HEK293 (cell line): Measurements from ENCODE around the gene KIAA1328.

Experiments used
- CTCF ChIA-PET: fragments of 350-600 bp; formaldehyde crosslinking; extraction: SDS; loops from one replicate; lab custom pipeline; 2021; ENCODE audit warnings: antibody characterized with exemption; lab: Yijun Ruan, JAX
- POLR2A ChIA-PET: fragments of 300-600 bp; formaldehyde crosslinking; extraction: SDS; loops from one replicate; lab custom pipeline; 2020; ENCODE audit warnings: antibody characterized with exemption, inconsistent platforms; lab: Yijun Ruan, JAX
- H3K27ac ChIP-seq: fragments of 200-500 bp; sonication (Bioruptor generic); 2 replicates; pipeline ENCODE4 v1.5.1; 2014; ENCODE audit warnings: low read depth, low read length, control low read depth, inconsistent platforms; ENCODE audit errors: extremely low read depth
- H3K36me3 ChIP-seq, 2 experiments: fragments of 200-500 bp in 1 of 2; sonication (Bioruptor generic) in 1 of 2; 1 replicate in 1 of 2; 2 replicates in 1 of 2; pipeline ENCODE4 v1.5.1; 2014 to 2017; ENCODE audit warnings: inconsistent platforms in 2 of 2, low read length in 2 of 2; ENCODE audit not compliant: control insufficient read depth in 2 of 2, insufficient read depth in 1 of 2
- H3K4me1 ChIP-seq: fragments of 200-500 bp; sonication (Bioruptor generic); 2 replicates; pipeline ENCODE4 v1.5.1; 2014; ENCODE audit warnings: mild to moderate bottlenecking, low read length, inconsistent platforms; ENCODE audit not compliant: control insufficient read depth, insufficient read depth
- H3K4me3 ChIP-seq: 2 replicates; pipeline ENCODE4 v1.5.1; 2011; ENCODE audit warnings: low read depth, mild to moderate bottlenecking, control low read depth, low read length, moderate library complexity
- H3K9me3 ChIP-seq: fragments of 200-500 bp; sonication (Bioruptor generic); 2 replicates; pipeline ENCODE4 v1.5.1; 2014; ENCODE audit warnings: low read depth, low read length, inconsistent platforms; ENCODE audit not compliant: control insufficient read depth, insufficient read depth
- GLIS2 ChIP-seq: fragments of 450-650 bp; formaldehyde crosslinking; IDR thresholded peaks from 2 replicates; pipeline ENCODE4 v1.5.1; 2016; ENCODE audit warnings: missing biosample characterization, missing genetic modification characterization
- KLF10 ChIP-seq: fragments of 450-650 bp; IDR thresholded peaks from 2 replicates; pipeline ENCODE4 v1.5.1; 2018; ENCODE audit warnings: missing biosample characterization, mild to moderate bottlenecking, missing genetic modification characterization
- PRDM1 ChIP-seq: fragments of 450-650 bp; formaldehyde crosslinking; IDR thresholded peaks from 2 replicates; pipeline ENCODE4; 2016; ENCODE audit warnings: missing biosample characterization, missing genetic modification characterization
- YY1 ChIP-seq: fragments of 450-650 bp; formaldehyde crosslinking; IDR thresholded peaks from 2 replicates; pipeline ENCODE4 v1.5.1; 2018; ENCODE audit warnings: missing biosample characterization, missing genetic modification characterization
- ZNF10 ChIP-seq: fragments of 450-650 bp; formaldehyde crosslinking; IDR thresholded peaks from 2 replicates; pipeline ENCODE4 v1.5.1; 2017; ENCODE audit warnings: missing biosample characterization, missing genetic modification characterization
- ZNF2 ChIP-seq: fragments of 450-650 bp; formaldehyde crosslinking; IDR thresholded peaks from 2 replicates; pipeline ENCODE4 v1.5.1; 2016; ENCODE audit warnings: missing biosample characterization, missing genetic modification characterization
- ZNF24 ChIP-seq: fragments of 450-650 bp; formaldehyde crosslinking; IDR thresholded peaks from 2 replicates; pipeline ENCODE4 v1.5.1; 2016; ENCODE audit warnings: missing biosample characterization, missing genetic modification characterization
- ZNF274 ChIP-seq, 2 experiments: fragments of 200-500 bp in 1 of 2; fragments of 450-650 bp in 1 of 2; sonication (Bioruptor generic) in 1 of 2; formaldehyde crosslinking in 1 of 2; IDR thresholded peaks; 2 replicates each; pipeline versions ENCODE4 v1.5.1 to v1.6.1; 2014 to 2016; ENCODE audit warnings: borderline replicate concordance in 1 of 2, inconsistent platforms in 1 of 2, low read length in 1 of 2, missing biosample characterization in 1 of 2, missing genetic modification characterization in 1 of 2
- ZNF341 ChIP-seq: fragments of 450-650 bp; formaldehyde crosslinking; IDR thresholded peaks from 2 replicates; pipeline ENCODE4; 2016; ENCODE audit warnings: low read depth, missing biosample characterization, missing genetic modification characterization
- ZNF37A ChIP-seq: fragments of 450-650 bp; IDR thresholded peaks from 2 replicates; pipeline ENCODE4 v1.5.1; 2018; ENCODE audit warnings: missing biosample characterization, missing genetic modification characterization
- ZNF423 ChIP-seq: fragments of 450-650 bp; formaldehyde crosslinking; IDR thresholded peaks from 2 replicates; pipeline ENCODE4 v1.5.1; 2016; ENCODE audit warnings: missing biosample characterization, missing genetic modification characterization
- ZNF660 ChIP-seq: fragments of 450-650 bp; IDR thresholded peaks from 2 replicates; pipeline ENCODE4 v1.5.1; 2018; ENCODE audit warnings: missing biosample characterization, mild to moderate bottlenecking, missing genetic modification characterization
- ZNF792 ChIP-seq: fragments of 450-650 bp; formaldehyde crosslinking; IDR thresholded peaks from 2 replicates; pipeline ENCODE4 v1.5.1; 2016; ENCODE audit warnings: missing biosample characterization, missing genetic modification characterization
- TF ChIP-seq, protein P1 (sequence below): fragments of 450-650 bp; formaldehyde crosslinking; IDR thresholded peaks from 2 replicates; pipeline ENCODE4 v1.5.1; 2017; ENCODE audit warnings: missing biosample characterization, missing genetic modification characterization
- TF ChIP-seq, protein P2 (sequence below): fragments of 450-650 bp; formaldehyde crosslinking; conservative IDR thresholded peaks from 2 replicates; pipeline ENCODE4 v1.5.1; 2016; ENCODE audit warnings: low read depth, missing biosample characterization, missing genetic modification characterization
- TF ChIP-seq, protein P3 (sequence below): fragments of 450-650 bp; formaldehyde crosslinking; IDR thresholded peaks from 2 replicates; pipeline ENCODE4 v1.5.1; 2016; ENCODE audit warnings: missing biosample characterization, missing genetic modification characterization
- TF ChIP-seq, protein P4 (sequence below): fragments of 450-650 bp; formaldehyde crosslinking; IDR thresholded peaks from 2 replicates; pipeline ENCODE4 v1.5.1; 2016; ENCODE audit warnings: missing biosample characterization, missing genetic modification characterization, borderline replicate concordance
- TF ChIP-seq, protein P5 (sequence below): fragments of 450-650 bp; formaldehyde crosslinking; IDR thresholded peaks from 2 replicates; pipeline ENCODE4 v1.5.1; 2016; ENCODE audit warnings: missing biosample characterization, missing genetic modification characterization

Gene KIAA1328

DNA sequence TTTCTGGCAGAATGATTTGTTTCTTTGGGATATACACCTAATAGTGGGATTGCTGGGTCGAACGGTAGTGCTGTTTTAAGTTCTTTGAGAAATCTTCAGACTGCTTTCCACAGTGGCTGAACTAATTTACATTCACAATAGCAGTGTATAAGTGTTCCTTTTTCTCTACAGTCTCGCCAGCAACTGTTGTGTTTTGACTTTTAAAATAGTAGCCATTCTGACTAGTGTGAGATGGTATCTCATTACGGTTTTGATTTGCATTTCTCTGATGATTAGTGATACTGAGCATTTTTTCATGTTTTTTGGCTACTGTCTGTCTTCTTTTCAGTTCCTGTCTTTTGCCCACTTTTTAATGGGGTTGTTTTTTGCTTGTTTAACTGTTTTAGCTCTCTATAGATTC lies 306.2 kb downstream of the KIAA1328 start:
- H3K4me1 ChIP-seq: no peaks in the 10 kb centered on the region
- H3K4me3 ChIP-seq: no peak overlapping the region
- TF ChIP-seq, protein P1, sequence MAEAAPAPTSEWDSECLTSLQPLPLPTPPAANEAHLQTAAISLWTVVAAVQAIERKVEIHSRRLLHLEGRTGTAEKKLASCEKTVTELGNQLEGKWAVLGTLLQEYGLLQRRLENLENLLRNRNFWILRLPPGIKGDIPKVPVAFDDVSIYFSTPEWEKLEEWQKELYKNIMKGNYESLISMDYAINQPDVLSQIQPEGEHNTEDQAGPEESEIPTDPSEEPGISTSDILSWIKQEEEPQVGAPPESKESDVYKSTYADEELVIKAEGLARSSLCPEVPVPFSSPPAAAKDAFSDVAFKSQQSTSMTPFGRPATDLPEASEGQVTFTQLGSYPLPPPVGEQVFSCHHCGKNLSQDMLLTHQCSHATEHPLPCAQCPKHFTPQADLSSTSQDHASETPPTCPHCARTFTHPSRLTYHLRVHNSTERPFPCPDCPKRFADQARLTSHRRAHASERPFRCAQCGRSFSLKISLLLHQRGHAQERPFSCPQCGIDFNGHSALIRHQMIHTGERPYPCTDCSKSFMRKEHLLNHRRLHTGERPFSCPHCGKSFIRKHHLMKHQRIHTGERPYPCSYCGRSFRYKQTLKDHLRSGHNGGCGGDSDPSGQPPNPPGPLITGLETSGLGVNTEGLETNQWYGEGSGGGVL (tag by site-specific recombination): no peak
- TF ChIP-seq ZNF792 (tag by site-specific recombination) (no peak), ZNF660 (tag by site-specific recombination) (no peak), KLF10 (tag by site-specific recombination) (no peak), YY1 (no peak), ZNF2 (tag by site-specific recombination) (no peak), PRDM1 (no peak), ZNF37A (tag by site-specific recombination) (no peak), GLIS2 (tag by site-specific recombination) (no peak), ZNF274 (IDR thresholded peaks at IDR 0.05; ENCODE audit: low read length) (no peak), ZNF274 (tag by site-specific recombination; IDR thresholded peaks at IDR 0.05; ENCODE audit: borderline replicate concordance) (no peak), ZNF341 (tag by site-specific recombination) (no peak)
- TF ChIP-seq, protein P2, sequence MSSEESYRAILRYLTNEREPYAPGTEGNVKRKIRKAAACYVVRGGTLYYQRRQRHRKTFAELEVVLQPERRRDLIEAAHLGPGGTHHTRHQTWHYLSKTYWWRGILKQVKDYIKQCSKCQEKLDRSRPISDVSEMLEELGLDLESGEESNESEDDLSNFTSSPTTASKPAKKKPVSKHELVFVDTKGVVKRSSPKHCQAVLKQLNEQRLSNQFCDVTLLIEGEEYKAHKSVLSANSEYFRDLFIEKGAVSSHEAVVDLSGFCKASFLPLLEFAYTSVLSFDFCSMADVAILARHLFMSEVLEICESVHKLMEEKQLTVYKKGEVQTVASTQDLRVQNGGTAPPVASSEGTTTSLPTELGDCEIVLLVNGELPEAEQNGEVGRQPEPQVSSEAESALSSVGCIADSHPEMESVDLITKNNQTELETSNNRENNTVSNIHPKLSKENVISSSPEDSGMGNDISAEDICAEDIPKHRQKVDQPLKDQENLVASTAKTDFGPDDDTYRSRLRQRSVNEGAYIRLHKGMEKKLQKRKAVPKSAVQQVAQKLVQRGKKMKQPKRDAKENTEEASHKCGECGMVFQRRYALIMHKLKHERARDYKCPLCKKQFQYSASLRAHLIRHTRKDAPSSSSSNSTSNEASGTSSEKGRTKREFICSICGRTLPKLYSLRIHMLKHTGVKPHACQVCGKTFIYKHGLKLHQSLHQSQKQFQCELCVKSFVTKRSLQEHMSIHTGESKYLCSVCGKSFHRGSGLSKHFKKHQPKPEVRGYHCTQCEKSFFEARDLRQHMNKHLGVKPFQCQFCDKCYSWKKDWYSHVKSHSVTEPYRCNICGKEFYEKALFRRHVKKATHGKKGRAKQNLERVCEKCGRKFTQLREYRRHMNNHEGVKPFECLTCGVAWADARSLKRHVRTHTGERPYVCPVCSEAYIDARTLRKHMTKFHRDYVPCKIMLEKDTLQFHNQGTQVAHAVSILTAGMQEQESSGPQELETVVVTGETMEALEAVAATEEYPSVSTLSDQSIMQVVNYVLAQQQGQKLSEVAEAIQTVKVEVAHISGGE (tag by site-specific recombination): no peak
- TF ChIP-seq, protein P3, sequence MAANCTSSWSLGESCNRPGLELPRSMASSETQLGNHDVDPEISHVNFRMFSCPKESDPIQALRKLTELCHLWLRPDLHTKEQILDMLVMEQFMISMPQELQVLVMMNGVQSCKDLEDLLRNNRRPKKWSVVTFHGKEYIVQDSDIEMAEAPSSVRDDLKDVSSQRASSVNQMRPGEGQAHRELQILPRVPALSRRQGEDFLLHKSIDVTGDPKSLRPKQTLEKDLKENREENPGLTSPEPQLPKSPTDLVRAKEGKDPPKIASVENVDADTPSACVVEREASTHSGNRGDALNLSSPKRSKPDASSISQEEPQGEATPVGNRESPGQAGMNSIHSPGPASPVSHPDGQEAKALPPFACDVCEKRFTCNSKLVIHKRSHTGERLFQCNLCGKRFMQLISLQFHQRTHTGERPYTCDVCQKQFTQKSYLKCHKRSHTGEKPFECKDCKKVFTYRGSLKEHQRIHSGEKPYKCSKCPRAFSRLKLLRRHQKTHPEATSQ (tag by site-specific recombination): no peak
- no peaks in the 10 kb centered on the region for H3K36me3 ChIP-seq
- no peak overlapping the region for H3K27ac ChIP-seq
- ChIA-PET POLR2A (no interaction called here), CTCF (no interaction called here)
- H3K9me3 ChIP-seq: no peaks in the 10 kb centered on the region

DNA sequence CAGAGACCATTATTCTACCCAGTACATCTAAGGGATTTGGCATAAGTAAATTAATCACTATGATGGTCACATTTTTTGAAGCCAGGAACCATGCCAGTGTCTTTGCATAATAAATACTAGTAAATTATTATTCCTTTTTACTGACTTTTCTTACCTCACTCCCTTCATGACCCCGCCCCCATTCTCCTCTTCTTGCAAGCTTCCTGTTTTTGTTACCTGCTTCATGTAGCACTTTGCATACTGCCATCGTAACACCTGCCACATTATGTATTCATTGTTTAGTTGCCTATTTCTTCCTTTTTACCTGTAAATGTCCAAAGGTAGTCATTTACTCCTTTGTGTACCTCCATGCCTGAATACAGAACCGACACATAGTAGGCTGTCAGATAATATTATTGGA lies 309.5 kb downstream of the KIAA1328 start:
- H3K4me3 ChIP-seq: no peak overlapping the region
- ChIA-PET POLR2A (no interaction called here), CTCF (no interaction called here)
- no peak overlapping the region for H3K27ac ChIP-seq
- no peak for TF ChIP-seq ZNF24 (tag by site-specific recombination)
- no peak for TF ChIP-seq ZNF274 (IDR thresholded peaks at IDR 0.05; ENCODE audit: low read length)
- no peak for TF ChIP-seq ZNF274 (tag by site-specific recombination; IDR thresholded peaks at IDR 0.05; ENCODE audit: borderline replicate concordance)
- TF ChIP-seq ZNF10 (tag by site-specific recombination): no peak
- no peak for TF ChIP-seq ZNF423 (tag by site-specific recombination)
- TF ChIP-seq, protein P4, sequence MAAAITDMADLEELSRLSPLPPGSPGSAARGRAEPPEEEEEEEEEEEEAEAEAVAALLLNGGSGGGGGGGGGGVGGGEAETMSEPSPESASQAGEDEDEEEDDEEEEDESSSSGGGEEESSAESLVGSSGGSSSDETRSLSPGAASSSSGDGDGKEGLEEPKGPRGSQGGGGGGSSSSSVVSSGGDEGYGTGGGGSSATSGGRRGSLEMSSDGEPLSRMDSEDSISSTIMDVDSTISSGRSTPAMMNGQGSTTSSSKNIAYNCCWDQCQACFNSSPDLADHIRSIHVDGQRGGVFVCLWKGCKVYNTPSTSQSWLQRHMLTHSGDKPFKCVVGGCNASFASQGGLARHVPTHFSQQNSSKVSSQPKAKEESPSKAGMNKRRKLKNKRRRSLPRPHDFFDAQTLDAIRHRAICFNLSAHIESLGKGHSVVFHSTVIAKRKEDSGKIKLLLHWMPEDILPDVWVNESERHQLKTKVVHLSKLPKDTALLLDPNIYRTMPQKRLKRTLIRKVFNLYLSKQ (tag by site-specific recombination): no peak
- TF ChIP-seq, protein P5, sequence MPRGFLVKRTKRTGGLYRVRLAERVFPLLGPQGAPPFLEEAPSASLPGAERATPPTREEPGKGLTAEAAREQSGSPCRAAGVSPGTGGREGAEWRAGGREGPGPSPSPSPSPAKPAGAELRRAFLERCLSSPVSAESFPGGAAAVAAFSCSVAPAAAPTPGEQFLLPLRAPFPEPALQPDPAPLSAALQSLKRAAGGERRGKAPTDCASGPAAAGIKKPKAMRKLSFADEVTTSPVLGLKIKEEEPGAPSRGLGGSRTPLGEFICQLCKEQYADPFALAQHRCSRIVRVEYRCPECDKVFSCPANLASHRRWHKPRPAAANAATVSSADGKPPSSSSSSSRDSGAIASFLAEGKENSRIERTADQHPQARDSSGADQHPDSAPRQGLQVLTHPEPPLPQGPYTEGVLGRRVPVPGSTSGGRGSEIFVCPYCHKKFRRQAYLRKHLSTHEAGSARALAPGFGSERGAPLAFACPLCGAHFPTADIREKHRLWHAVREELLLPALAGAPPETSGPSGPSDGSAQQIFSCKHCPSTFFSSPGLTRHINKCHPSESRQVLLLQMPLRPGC (tag by site-specific recombination): no peak
- no peaks in the 10 kb centered on the region for H3K4me1 ChIP-seq
- no peaks in the 10 kb centered on the region for H3K36me3 ChIP-seq
- no peaks in the 10 kb centered on the region for H3K9me3 ChIP-seq
